Astrocyte (in vitro differentiated cells and primary cell): ENCODE measurements around the gene MCRS1.

Source experiments
- EZH2 ChIP-seq: IDR thresholded peaks from 2 replicates; pipeline ENCODE4 v1.6.1; 2012; ENCODE audit warnings: mild to moderate bottlenecking, low read length, inconsistent platforms; ENCODE audit not compliant: insufficient read depth
- TF ChIP-seq, protein P1 (sequence below): IDR thresholded peaks from 2 replicates; pipeline ENCODE4 v1.5.1; 2011; ENCODE audit warnings: low read depth, mild to moderate bottlenecking, inconsistent platforms, low read length, moderate library complexity; ENCODE audit not compliant: insufficient read depth

- TF ChIP-seq, protein P1, sequence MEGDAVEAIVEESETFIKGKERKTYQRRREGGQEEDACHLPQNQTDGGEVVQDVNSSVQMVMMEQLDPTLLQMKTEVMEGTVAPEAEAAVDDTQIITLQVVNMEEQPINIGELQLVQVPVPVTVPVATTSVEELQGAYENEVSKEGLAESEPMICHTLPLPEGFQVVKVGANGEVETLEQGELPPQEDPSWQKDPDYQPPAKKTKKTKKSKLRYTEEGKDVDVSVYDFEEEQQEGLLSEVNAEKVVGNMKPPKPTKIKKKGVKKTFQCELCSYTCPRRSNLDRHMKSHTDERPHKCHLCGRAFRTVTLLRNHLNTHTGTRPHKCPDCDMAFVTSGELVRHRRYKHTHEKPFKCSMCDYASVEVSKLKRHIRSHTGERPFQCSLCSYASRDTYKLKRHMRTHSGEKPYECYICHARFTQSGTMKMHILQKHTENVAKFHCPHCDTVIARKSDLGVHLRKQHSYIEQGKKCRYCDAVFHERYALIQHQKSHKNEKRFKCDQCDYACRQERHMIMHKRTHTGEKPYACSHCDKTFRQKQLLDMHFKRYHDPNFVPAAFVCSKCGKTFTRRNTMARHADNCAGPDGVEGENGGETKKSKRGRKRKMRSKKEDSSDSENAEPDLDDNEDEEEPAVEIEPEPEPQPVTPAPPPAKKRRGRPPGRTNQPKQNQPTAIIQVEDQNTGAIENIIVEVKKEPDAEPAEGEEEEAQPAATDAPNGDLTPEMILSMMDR = no peak
- TF ChIP-seq EZH2 = no peak
Measured at GRCh38 chr12:49603721-49604120, 35.8 kb upstream of the MCRS1 start.
